ENCODE data around the gene PRKCE. TPM values are rescaled to one million over a fixed set of nuclear protein-coding genes. Genes with fewer than 3 reads are reported as not detected.

The PRKCE gene
- total and polyA plus RNA-seq, 2 donors (not counting 1 experiment from before 2014, with no cell fraction given), result 23.6 to 271 TPM

GRCh38 chr2:45844796-45845457 is 193.5 kb downstream of the PRKCE start:
- Histone ChIP-seq H3K9ac (ENCODE audit: low read length) (no peak overlapping the region), H3K9me3 (ENCODE audit: control extremely low read depth in 1 of 3, control insufficient read depth in 2 of 3, insufficient read depth in 1 of 3, low read length in 2 of 3) (no peaks in the 10 kb centered on the region), H3K27me3 (replicated peaks in 1 of 4; ENCODE audit: control extremely low read depth in 1 of 4, control insufficient read depth in 3 of 4, insufficient read depth in 4 of 4, low read length in 3 of 4) (no peaks in the 10 kb centered on the region), H3K4me2 (replicated peaks; ENCODE audit: low read depth, low read length, poor library complexity, severe bottlenecking) (no peak overlapping the region), H3K27ac (ENCODE audit: low read length in 2 of 2) (no peak overlapping the region), H2AFZ (ENCODE audit: insufficient read depth, low read depth, low read length, poor library complexity, severe bottlenecking) (no peak overlapping the region), H3K36me3 (replicated peaks in 1 of 2; ENCODE audit: control extremely low read depth in 1 of 2, control insufficient read depth in 1 of 2, extremely low read depth in 1 of 2, insufficient read depth in 2 of 2, low read length in 1 of 2) (peaks cover 0 to 21% of the 10 kb centered on the region in 2 experiments), H3K4me3 (ENCODE audit: control extremely low read depth in 1 of 5, extremely low read depth in 1 of 5, insufficient read depth in 1 of 5, low read depth in 2 of 5, low read length in 4 of 5) (no peak overlapping the region), H4K20me1 (ENCODE audit: control insufficient read depth, insufficient read depth, low read length, poor library complexity, severe bottlenecking) (peaks cover 70% of the 10 kb centered on the region), H3K4me1 (ENCODE audit: control insufficient read depth in 2 of 2, insufficient read depth in 2 of 2, low read length in 2 of 2) (peaks cover 38 to 55% of the 10 kb centered on the region in 2 donors), H3K79me2 (ENCODE audit: control insufficient read depth, insufficient read depth, low read length) (peaks cover 73% of the 10 kb centered on the region)
- Mint-ChIP-seq H3K9me3 (ENCODE audit: insufficient read depth) (no peaks in the 10 kb centered on the region), H3K4me3 (no peak overlapping the region), H3K27ac (peak overlapping the region; percentile 50), H3K27me3 (no peaks in the 10 kb centered on the region), H3K4me1 (peaks cover 59% of the 10 kb centered on the region)
- intact Hi-C loops (cut with micrococcal nuclease), result loop anchor here (5.0 kb wide), 1 partner anchor 43 kb away; no protein-coding TSS in a partner anchor
- no CpG with 5 or more reads among the region's 3 CpGs for WGBS (ENCODE audit: insufficient coverage)
- POLR2A ChIA-PET, result no interaction called here
- no peak for ATAC-seq (ENCODE audit: low read depth)
- CTCF ChIA-PET, result interaction anchor here (0.7 kb wide), 2 partner anchors 11 to 22 kb away, joined by 3 read pairs; no protein-coding TSS in a partner anchor
- no peak for TF ChIP-seq EZH2 (IDR thresholded peaks at IDR 0.05; ENCODE audit: borderline replicate concordance, insufficient read depth, low read depth, low read length, poor library complexity, severe bottlenecking)
- no peak for TF ChIP-seq CTCF (IDR thresholded peaks at IDR 0.05)
- DNase-seq, result no peak

GRCh38 chr2:45845566-45845965 is 194.1 kb downstream of the PRKCE start:
- Histone ChIP-seq H3K27ac (ENCODE audit: low read length in 2 of 2) (no peak overlapping the region), H4K20me1 (ENCODE audit: control insufficient read depth, insufficient read depth, low read length, poor library complexity, severe bottlenecking) (peaks cover 66% of the 10 kb centered on the region), H3K9me3 (ENCODE audit: control extremely low read depth in 1 of 3, control insufficient read depth in 2 of 3, insufficient read depth in 1 of 3, low read length in 2 of 3) (no peaks in the 10 kb centered on the region), H2AFZ (ENCODE audit: insufficient read depth, low read depth, low read length, poor library complexity, severe bottlenecking) (no peak overlapping the region), H3K4me1 (ENCODE audit: control insufficient read depth in 2 of 2, insufficient read depth in 2 of 2, low read length in 2 of 2) (peaks cover 31 to 50% of the 10 kb centered on the region in 2 donors), H3K9ac (ENCODE audit: low read length) (no peak overlapping the region), H3K27me3 (replicated peaks in 1 of 4; ENCODE audit: control extremely low read depth in 1 of 4, control insufficient read depth in 3 of 4, insufficient read depth in 4 of 4, low read length in 3 of 4) (no peaks in the 10 kb centered on the region), H3K79me2 (ENCODE audit: control insufficient read depth, insufficient read depth, low read length) (peaks cover 70% of the 10 kb centered on the region), H3K4me3 (ENCODE audit: control extremely low read depth in 1 of 5, extremely low read depth in 1 of 5, insufficient read depth in 1 of 5, low read depth in 2 of 5, low read length in 4 of 5) (no peak overlapping the region), H3K36me3 (replicated peaks in 1 of 2; ENCODE audit: control extremely low read depth in 1 of 2, control insufficient read depth in 1 of 2, extremely low read depth in 1 of 2, insufficient read depth in 2 of 2, low read length in 1 of 2) (peaks cover 0 to 21% of the 10 kb centered on the region in 2 experiments), H3K4me2 (replicated peaks; ENCODE audit: low read depth, low read length, poor library complexity, severe bottlenecking) (no peak overlapping the region)
- no peak for DNase-seq
- intact Hi-C loops (cut with micrococcal nuclease), result no loop called here
- no peaks in the 10 kb centered on the region for H3K27me3 Mint-ChIP-seq
- TF ChIP-seq EZH2 (IDR thresholded peaks at IDR 0.05; ENCODE audit: borderline replicate concordance, insufficient read depth, low read depth, low read length, poor library complexity, severe bottlenecking) (no peak), CTCF (IDR thresholded peaks at IDR 0.05) (no peak)
- no peak overlapping the region for H3K4me3 Mint-ChIP-seq
- H3K9me3 Mint-ChIP-seq (ENCODE audit: insufficient read depth), result no peaks in the 10 kb centered on the region
- ATAC-seq (ENCODE audit: low read depth), result no peak
- ChIA-PET POLR2A (no interaction called here), CTCF (interaction anchor here (0.7 kb wide), 1 partner anchor 12 kb away, joined by 3 read pairs; no protein-coding TSS in a partner anchor)
- no CpG with 5 or more reads among the region's 6 CpGs for WGBS (ENCODE audit: insufficient coverage)
- H3K4me1 Mint-ChIP-seq, result peaks cover 59% of the 10 kb centered on the region
- no peak overlapping the region for H3K27ac Mint-ChIP-seq
